GM18873 (cell line): ENCODE results near the gene TTLL10.
"Not testable (repeated sequence)": the region's sequence is repeated elsewhere in the genome, so short reads cannot be mapped to it uniquely, and the experiment has no call there.

Source experiments
- ATAC-seq: cut with Tn5 transposase; IDR thresholded peaks from one replicate; pipeline ENCODE4 v1.9.1; 2021; ENCODE audit warnings: mild to moderate bottlenecking, moderate library complexity, moderate number of reproducible peaks; ENCODE audit not compliant: unreplicated experiment, low FRiP score

Gene TTLL10

DNA sequence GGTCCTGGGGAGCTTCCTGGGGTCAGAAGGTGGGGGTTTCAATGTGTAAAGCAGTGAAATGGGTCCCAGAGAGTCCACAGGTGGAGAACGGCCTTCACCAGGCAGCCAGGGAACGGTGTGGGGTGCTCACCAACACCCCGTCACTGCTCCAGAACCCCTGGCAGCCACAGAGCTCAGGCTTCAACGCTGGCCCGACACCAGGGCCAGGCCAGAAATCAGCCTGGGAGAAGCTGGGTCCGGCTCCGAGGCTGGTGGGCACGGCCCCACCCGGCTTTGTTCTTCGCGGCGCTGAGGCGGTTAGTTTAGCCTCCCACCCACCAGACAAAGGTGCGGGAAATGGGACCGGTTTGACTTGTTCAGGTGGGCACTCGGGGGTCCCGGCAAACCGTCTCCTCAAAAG is 33.0 kb upstream of the TTLL10 start:
- no peak for ATAC-seq

GRCh38 chr1:1141244-1141910 is 32.3 kb upstream of the TTLL10 start:
- ATAC-seq, result no peak

- no peak for ATAC-seq
Observed at GRCh38 chr1:1141911-1142250, 31.8 kb upstream of the TTLL10 start.

GRCh38 chr1:1142352-1142751 is 31.3 kb upstream of the TTLL10 start:
- ATAC-seq, result not testable (repeated sequence)

- ATAC-seq, result no peak
Observed at GRCh38 chr1:1142844-1143243, 30.8 kb upstream of the TTLL10 start.

- ATAC-seq, result no peak
Observed at GRCh38 chr1:1143636-1144035, 30.0 kb upstream of the TTLL10 start.

DNA sequence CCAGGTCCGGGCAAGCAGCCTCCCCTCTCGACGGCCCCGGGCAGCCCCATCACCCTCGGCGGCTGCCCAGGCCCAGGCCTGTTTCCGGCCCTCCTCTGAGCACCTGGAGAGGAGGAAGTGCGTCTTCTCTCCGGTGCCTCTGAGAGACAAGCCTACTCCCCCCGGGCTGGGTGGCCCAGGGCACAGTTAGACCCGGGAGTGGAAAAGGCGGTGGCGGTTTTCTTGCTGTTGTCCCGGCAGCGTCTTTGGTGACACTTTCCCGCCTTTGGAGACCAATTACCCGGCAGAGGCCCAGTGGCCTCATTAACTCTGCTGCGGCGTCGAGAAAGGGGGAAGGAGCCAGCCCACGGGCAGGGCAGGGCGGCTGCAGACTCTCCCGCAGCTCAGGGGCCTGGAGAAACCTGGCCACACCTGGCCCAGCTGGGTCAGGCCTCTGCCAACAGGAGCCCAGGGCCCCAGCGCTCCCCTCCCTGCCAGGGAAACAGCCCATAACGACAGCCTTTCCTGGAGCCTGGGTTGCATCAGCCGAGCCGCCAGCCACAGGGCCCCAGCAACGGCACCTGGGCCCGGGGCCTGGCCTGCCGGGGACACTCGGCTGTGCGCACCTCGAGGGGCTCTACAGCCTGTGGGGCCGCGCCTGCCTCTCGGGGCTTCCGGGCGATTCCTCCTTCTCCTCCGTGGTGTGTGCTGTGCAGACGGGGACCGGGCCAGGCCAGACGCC is 29.4 kb upstream of the TTLL10 start:
- no peak for ATAC-seq

DNA sequence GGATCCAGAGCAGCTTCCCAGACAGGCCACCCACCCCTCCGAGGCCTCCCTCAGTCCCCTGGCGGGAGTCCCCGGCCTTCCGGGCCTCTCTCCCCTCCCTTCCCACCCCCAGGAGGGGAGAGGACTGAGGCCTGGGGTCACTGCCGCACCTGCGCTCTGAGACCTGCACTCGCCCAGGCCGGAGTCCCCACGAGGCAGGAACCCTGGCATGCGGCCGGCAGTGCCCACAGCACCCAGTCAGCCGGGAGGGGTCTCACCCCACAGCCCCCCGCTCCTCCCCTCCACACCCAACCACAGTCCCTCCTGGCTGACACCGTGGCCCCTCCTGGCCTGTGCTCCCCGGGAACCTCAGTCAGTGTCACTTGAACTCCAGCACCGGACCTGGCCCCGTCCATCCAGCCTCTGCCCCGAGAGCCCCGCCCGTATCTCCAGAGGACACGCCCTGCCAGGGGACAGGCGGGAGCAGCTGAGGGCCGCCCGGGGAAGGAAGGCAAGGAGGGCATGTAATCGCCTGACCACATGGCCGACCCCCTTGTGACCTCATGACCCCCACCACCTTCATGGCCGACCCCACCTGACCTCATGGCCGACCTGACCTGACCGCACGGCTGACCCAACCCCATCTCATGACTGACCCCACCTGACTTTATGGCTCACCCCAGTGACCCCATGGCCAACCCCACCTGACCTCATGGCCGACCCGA is 28.7 kb upstream of the TTLL10 start:
- no peak for ATAC-seq

DNA sequence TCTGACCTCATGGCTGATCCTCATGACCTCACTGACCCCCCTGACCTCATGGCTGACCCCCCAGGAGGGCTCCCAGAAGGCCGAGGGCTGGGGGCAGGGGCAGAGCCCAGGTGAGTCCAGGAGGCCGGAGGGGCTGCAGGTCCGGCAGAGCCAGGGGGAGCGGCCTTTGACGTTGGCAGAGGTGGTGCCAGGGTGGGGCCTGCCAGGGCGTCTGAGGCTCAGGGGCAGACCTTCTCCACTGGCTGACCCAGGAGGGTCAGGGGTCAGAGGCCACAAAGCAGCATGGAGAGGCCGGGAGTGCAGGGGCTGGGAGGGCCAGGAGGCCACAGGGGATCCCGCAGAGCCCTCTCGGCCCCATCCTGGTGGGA is 28.1 kb upstream of the TTLL10 start:
- ATAC-seq, result no peak

DNA sequence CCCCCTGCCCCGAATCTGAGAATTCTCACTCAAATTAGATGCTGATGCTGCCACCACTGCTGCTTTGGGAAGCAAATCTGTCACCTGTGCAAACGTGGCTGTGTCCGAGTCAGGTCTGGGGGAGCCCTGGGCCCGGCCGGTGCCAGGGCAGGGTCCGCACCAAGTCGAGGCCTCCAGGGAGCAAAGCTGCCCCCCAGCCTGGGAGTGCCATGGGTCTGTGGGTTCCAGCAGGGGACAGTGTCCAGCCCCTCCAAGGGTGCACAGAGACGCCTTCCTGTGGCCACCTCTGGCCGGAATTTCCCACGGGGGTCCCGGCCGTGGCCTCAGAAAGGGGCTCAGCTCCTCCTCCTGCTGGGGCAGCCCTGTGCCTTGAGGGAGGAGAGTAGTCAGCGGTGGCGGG is 27.7 kb upstream of the TTLL10 start:
- no peak for ATAC-seq

- no peak for ATAC-seq
Observed at GRCh38 chr1:1146596-1146995, 27.1 kb upstream of the TTLL10 start.

DNA sequence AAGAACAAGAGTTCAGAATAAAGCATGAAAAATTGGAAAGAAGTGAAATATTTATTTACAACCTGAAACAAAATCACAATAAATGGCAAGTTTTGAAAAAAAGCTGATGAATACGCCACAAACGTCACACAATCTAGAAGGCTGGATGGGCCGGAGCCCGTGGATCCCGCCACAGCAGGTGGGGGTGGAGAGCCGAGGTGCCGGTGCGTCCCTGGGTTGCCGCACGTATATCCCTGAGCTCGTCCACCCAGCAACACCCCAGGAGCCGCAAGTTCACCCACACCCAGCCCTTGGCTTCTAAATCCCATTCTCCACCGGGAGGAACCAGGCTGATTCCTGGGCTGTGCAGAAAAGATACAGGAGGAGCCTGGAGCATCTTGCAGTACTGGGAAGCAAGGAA is 25.6 kb upstream of the TTLL10 start:
- ATAC-seq, result no peak

DNA sequence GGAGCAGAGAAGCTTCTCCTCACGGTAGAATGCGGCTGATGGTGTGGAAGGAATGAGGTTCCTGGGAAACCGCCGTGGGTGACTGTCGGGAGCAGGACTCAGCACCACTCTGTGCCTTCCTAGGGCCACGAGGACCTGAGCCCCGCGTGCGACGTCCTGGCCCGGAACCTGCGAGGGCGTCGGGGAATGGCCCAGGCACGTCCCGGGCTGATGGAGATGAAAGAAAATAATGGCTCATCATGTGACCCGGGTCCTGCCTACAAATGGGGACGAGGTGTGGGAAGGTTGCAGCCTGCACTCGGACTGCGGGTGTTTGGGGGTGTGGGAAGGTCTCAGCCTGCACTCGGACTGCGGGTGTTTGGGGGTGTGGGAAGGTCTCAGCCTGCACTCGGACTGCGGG is 25.1 kb upstream of the TTLL10 start:
- no peak for ATAC-seq

- no peak for ATAC-seq
Observed at GRCh38 chr1:1149416-1149815, 24.3 kb upstream of the TTLL10 start.

GRCh38 chr1:1150100-1150499 is 23.6 kb upstream of the TTLL10 start:
- no peak for ATAC-seq

- no peak for ATAC-seq
Observed at GRCh38 chr1:1151306-1151705, 22.4 kb upstream of the TTLL10 start.

DNA sequence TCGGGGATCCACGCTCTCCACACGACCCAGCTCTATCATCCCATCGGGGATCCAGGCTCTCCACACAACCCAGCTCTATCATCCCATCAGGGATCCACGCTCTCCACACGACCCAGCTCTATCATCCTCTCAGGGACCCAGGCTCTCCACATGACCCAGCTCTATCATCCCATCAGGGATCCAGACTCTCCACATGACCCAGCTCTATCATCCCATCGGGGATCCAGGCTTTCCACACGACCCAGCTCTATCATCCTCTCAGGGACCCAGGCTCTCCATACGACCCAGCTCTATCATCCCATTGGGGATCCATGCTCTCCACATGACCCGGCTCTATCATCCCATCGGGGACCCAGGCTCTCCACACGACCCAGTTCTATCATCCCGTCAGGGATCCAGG is 21.2 kb upstream of the TTLL10 start:
- ATAC-seq, result not testable (repeated sequence)

DNA sequence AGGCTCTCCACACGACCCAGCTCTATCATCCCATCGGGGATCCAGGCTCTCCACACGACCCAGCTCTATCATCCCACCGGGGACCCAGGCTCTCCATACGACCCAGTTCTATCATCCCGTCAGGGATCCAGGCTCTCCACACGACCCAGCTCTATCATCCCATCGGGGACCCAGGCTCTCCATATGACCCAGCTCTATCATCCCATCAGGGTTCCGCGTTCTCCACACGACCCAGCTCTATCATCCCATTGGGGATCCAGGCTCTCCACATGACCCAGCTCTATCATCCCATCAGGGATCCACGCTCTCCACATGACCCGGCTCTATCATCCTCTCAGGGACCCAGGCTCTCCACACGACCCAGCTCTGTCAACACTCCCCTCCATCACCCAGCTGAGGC is 20.5 kb upstream of the TTLL10 start:
- ATAC-seq, result not testable (repeated sequence)

DNA sequence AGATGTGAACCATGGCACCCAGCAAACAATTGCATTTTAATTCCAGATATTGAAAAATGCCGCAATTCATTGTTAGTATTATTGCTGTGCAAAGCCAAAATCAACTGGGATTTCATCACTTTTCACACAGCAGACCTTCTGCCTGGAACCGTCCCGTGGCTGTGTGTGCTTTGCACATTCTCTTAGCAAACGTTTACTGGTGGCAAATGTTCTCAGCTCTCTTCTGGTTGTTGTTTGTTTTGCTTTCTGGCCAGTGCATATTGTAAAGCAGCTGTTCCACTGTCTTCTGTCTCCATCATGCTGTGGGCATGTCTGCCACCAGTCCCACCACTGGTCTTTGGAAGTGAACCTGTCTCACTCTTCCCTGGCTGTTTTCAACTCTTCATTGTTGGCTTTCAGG is 19.8 kb upstream of the TTLL10 start:
- no peak for ATAC-seq

DNA sequence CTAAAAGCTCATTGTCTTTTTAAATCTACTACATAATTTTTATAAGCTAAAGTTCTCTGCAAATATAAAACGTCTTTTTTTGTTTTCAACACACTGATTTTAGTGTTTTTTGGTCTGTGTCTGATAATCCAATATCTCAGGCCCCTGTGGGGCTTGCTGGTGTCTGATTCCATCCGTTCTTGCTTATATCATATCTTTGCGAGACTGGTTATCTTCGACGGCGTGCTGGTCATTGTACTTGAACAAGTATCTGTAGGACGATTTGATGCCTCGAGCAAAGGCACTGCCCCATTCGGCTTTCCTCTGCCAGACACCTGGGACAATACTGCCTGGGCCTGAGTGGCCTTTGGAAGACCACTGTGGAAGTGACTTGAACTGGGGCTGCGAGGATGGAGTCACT is 18.4 kb upstream of the TTLL10 start:
- no peak for ATAC-seq

GRCh38 chr1:1156140-1157032 is 17.3 kb upstream of the TTLL10 start:
- ATAC-seq, result no peak
